ENCODE measurements around the gene BCL11A.
A peak's percentile ranks its signal among the peaks of the same experiment; 100 is the strongest.
"Not testable (repeated sequence)": the region's sequence is repeated elsewhere in the genome, so short reads cannot be mapped to it uniquely, and the experiment has no call there.

BCL11A gene

DNA sequence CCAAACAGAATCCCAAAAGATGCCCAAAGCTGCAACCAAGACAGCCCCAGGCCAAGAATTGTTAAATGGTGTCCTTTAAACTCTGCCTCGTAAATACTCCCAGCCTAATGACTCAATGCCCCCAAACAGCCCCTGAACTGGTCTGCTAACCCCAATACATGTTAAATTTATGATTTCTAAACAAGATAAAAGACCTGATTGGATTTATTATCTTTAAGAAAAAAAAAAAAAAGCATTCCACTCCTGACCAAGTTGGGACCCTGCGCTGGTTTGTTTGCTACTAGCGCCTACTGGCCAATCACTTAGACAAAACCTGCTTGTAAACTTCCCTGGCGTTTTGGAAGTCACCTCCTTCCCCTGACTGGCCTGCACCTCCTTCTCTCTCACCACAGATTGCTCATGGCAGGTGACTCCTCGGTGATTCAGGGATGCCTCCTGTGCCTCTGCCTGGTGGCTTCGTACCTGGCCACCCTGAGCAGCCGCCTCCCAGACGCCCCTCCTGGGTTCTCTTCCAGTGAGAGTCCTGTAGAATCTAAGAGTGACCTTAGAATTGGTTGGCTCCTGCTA is 121.3 kb downstream of the BCL11A start:
- no peak for DNase-seq (ENCODE audit: low spot score)

- no peak for DNase-seq (ENCODE audit: low spot score)
These were observed 123.8 kb downstream of the BCL11A start for GRCh38 chr2:60429681-60430080.

DNA sequence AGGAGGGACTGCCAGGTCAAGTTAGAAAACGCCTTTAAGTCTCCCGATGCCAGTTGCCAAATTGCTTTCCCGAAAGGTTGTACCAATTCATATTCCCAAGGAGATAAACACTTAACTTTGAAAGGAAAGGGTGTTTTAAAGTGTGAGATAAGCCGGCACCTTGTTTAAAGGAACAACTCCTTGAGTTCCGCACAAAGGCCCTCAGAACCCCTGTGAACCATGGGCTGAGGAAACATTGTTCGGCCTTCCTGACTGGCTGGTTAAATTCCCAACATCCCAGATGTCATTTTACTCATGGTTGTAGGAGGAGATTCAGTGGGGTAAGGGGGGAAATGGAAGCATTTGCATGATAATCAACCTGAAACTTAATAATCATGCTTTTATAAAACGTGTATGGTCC is 126.6 kb downstream of the BCL11A start:
- DNase-seq (ENCODE audit: low spot score): no peak

GRCh38 chr2:60426341-60426740 is 127.1 kb downstream of the BCL11A start:
- no peak for DNase-seq (ENCODE audit: low spot score)

GRCh38 chr2:60424233-60424632 is 129.2 kb downstream of the BCL11A start:
- DNase-seq (ENCODE audit: low spot score): no peak

GRCh38 chr2:60423505-60423904 is 129.9 kb downstream of the BCL11A start:
- DNase-seq (ENCODE audit: low spot score): no peak

DNA sequence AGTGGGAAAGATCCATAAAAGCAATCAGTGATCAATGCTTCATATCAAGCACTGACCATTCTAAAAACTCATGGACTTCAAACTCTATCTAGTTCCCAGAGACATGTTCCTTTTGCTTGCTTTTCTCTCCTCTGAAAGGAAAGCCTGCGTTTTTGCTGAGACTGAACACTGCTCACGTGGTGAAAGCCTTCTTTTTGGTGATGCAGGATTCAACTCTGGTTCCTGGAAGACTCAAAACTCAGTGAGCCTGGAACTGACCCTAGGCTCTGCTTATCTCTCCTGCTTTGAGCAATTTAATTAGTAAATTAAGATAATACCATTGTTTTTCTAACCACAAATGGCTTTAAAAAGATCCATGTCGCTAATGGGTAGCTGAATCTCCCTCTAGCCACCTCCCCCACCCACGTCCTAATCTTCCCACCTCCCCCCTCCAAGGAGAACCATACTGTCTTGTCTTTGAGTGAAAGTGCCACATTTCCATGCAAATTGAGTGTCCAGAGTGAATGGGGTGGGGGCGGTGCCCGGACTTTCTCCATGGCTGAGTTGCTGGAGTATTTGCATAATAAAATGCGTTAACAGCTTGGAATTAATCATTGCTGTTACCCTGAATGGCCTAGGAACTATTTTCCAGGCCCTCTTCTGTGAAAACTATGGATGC is 130.5 kb downstream of the BCL11A start:
- DNase-seq (ENCODE audit: low spot score): no peak

DNA sequence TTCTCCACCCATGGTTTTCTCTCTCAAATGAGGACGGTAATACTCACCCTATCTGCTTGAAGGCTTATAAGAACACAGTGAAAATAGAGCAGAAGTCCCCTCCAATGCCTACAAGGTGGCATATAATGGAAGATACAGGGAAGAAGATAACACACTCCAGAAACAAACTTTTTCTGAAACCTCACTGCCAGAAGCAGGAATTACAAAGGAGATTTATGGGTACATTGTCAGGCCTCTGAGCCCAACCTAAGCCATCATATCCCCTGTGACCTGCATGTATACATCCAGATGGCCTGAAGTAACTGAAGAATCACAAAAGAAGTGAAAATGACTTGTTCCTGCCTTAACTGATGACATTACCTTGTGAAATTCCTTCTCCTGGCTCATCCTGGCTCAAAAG is 136.2 kb downstream of the BCL11A start:
- not testable (repeated sequence) for DNase-seq (ENCODE audit: low spot score)

DNA sequence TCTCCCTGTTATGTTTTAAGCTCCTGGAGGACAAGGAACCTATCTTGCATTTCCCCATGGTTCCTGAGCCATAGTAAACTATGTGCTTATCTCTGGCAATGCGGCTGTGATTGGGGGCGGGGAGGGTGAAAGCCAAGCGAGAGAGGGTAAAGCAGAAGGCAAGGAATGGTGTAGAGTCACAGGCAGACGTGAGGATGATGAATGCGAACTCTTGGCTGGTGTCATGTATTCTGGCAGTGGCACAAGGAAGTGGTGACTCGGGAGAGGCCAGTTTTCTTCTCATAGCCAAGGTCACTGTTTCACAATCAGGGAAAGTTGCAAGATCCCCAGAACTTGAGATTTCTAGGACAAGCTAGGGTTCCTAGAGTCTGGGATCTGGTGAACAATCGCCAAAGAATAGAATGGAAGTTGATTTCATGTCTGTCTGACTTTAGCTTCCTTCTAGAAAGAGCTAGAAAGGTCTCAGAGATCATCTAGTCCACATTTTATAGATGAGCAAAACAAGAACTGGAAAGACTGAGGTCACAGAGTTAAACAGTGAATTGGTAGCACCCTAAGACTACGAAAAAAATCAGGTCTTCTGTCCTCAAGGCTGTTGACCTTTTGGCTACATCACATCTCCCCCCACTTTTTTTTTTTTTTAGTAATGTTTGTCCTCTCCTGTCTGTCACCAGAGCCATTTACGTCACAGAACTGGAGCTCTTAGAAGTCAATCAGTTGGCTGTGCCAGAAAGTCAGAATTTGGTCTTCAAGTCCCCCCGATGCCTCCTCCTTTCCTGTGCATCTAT is 137.0 kb downstream of the BCL11A start:
- DNase-seq (ENCODE audit: low spot score): peak; percentile 15

DNA sequence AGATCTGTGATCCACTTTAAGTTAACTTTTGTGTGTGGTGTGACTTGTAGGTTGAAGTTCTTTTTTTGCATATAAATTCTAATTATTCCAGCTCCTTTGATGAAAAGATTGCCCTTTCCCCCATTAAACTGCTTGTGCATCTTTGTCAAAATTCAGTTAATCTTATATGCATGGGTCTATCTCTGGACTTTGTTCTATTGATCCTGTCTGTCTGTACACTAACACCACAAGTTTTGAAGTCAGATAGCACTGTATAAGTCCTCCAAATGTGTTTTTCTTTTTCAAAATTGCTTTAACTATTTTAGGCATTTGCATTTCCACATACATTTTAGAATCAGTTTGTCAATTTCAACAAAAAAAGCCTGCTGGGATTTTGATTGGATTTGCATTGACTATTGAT is 137.6 kb downstream of the BCL11A start:
- DNase-seq (ENCODE audit: low spot score): no peak

- DNase-seq (ENCODE audit: low spot score): no peak
These were observed 138.8 kb downstream of the BCL11A start for GRCh38 chr2:60414495-60415138.

DNA sequence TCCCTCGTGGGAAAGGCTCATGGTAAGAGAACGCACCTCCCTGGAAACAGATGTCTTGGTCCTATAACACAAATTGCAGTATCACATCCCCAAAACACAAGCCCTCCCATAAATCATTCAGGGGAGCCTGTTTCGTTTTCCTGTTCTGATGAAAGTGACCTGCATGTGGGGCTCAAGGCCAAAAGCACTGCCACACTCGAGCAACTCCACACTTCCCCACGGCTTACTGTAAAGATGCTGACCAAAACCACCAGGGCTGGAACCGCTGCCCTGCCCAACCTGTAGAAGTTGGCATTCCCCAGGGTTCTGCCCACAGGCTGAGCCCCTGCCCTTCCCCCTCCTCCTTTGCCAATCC is 139.7 kb downstream of the BCL11A start:
- DNase-seq (ENCODE audit: low spot score): no peak

DNA sequence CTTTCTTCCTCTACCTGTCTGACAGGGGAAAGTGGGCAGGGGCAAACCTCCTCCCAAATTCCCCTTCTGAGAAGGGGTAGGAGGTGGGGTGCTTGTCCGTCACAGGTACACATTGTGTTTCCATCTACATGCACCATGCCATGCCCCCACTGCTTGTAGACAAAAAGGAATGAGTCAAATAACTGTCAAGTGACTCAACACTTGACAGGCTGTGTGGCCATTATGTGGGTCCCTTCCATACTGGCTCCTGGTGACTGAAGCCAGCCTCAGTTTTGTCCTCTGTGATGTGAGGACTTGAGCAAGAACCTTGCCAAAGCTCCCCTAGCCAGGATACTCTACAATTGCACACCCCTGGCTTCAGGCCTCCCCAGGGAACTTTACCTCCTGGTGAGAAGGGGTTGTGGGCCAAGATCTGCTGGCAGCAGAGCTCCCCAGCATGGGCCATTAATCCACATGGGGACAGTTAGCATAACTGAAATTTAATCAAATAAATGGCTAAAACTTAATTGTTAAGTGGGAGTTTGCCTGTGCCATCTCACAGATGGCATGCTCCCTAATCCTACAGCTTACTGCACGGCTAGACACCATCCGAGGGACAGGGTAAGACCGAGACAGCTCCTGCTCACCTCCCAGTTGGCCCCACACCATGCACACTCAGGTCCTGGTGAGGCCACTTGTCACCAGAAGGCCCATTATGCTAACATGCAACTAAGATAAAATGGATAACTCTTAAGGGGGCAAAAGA is 140.2 kb downstream of the BCL11A start:
- DNase-seq (ENCODE audit: low spot score): no peak

- DNase-seq (ENCODE audit: low spot score): no peak
These were observed 140.8 kb downstream of the BCL11A start for GRCh38 chr2:60412620-60413019.

DNA sequence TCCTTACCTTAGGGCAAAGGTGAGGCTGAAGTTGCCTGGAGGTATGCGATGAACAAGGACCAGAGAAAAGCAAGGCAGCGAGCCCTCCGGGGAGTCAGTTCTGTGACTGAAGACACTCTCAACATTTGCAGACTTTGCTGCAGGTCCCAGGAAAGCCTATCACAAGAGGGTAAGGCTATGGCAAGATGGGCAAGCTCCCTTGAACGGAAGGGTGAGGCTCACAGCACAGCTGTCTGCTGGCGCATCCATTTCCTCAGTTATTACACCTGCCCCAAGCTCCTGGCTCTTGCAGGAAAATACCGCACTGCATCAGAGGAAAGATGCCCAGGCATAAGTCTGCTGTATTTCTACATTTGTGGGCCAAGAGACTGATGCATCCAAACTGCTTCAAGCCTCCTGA is 141.4 kb downstream of the BCL11A start:
- DNase-seq (ENCODE audit: low spot score): no peak

DNA sequence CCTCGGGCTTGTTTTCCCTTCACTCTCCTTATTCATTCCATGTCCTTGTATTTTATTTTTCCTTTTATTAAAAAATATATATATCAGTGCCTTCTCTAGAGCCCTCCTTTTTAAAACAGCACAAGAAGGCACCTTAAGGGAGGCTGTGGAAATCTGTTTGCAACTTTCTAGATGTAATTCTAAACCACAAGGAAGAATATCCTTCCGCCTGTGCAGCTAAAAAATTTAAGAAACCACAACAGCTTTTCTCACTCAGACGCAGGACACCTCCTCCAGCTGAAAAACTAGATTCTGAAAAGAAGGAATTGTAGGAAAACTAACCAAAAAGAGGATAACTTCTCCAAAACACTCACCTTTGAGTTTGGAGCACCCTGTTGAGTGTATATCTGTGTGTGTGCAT is 142.2 kb downstream of the BCL11A start:
- DNase-seq (ENCODE audit: low spot score): no peak

DNA sequence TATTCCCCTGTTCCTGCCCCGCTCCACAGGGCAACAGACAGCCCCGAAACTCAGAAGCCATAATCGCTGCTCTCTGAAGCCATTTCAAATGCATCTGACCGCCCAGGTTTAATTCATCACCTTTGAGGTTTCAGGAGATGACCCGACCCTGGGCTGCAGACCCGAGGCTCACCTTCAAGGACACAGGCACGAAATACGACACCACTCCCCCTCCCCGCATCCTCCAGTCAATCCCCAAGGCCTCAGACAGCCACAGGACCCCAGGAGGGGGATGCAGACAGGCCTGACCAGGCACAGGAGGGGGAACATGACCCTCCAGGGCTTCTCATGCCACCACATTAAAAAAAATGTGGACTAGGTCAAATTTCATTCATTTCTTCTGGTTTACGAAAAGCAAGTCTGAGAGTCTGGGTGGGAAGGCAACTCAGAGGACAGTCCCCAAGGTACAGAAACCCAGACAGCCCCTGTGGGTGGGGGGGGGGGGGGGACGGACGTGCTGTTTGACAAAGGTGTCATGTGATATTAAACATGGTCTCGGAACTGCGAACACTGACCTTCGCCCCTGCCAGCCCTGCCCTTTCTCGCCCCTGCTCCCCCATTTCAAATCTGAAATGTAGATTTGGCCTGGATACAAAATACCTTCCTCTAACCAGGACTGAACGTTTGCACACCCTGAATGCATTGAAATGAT is 142.9 kb downstream of the BCL11A start:
- DNase-seq (ENCODE audit: low spot score): no peak

GRCh38 chr2:60409531-60409871 is 144.0 kb downstream of the BCL11A start:
- DNase-seq (ENCODE audit: low spot score): no peak

DNA sequence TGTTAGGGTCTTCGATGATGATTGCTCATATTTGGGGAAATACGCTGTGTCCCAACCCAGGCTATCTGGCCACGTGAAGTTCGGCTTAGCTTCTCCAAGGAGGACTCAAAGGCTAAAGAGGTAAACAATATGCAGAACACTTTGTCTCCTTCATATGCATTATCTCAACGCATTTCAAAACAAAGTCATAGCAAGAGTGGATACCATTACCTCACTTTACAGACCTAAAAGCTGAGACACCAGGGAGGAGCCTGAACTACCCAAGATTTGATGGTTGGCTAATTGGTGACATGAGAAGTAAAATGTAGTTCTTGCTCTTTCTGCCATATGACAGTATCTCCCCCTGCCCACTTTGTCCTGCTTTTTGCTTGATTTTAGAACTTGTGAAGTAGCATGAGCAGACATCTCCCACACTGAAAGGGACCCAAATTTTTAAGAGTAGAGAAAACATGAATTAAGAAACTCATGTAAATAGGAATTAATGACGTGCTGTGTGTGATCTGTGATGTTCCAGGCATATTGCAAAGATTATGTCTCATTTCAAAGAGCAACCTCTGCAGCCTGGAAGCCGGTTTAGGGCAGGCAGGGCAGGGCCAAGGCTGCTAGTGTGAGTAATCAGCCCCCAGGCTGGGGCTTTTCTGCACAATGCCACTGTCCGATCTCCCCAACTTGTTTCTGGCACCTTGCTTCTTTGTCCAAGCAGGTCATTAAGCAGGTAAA is 144.5 kb downstream of the BCL11A start:
- no peak for DNase-seq (ENCODE audit: low spot score)

DNA sequence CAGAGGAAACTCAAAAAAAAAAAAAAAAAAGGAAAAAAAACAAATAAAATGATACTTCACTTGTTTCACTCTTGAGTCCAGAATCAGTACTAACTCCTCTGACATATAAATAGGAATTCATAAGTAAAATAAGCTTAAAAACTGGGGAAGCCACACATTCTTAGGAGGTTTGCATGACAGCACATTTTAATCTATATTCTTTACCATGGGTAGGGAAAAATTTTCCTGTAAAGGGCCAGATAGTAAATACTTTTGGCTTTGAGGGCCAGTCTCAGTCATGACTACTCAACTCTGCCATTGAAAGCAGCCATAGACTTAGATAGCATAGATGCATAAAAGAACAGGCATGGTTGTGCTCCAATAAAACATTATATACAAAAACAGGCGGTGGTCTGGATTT is 145.2 kb downstream of the BCL11A start:
- no peak for DNase-seq (ENCODE audit: low spot score)

GRCh38 chr2:60407398-60407797 is 146.1 kb downstream of the BCL11A start:
- DNase-seq (ENCODE audit: low spot score): no peak

All from hematopoietic multipotent progenitor cell treated with erythropoietin and hydrocortisone succinate and interleukin-3 and kit ligand, for 17 days (in vitro differentiated cells).